ENCODE measurements around the gene PTPRG. TPM values are rescaled to one million over a fixed set of nuclear protein-coding genes. Genes with fewer than 3 reads are reported as not detected.

PTPRG gene
- total and polyA plus RNA-seq, 2 of the 13 experiments (the other 11 are each of a cell fraction or from before 2014, with no cell fraction given), result 8.0 to 25.3 TPM

DNA sequence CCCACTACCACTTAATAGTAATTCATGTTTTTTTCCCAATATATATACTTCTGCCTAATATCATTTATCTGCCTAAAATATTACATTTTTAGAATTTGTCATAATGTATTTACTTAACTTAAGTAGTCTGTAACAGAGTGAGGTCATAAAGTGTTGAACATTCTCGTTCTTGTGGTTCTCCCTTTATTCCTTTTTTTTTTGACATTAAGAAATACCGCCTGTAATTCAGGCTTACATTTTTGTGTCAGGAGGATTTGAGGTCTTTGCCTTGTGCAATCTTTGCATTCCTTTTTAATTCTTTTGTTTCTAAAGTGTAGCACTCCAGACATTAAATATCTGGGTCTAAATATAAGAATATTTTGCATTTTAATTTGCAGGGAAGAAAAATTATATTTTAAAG, 315.4 kb downstream of the PTPRG start:
- no TSS peak for BruUV-seq (replicated peaks)

GRCh38 chr3:61877359-61878138, 316.2 kb downstream of the PTPRG start:
- Histone ChIP-seq H3K27me3 (ENCODE audit: control insufficient read depth in 1 of 2, insufficient read depth in 2 of 2, low read length in 2 of 2) (no peaks in the 10 kb centered on the region), H4K20me1 (ENCODE audit: insufficient read depth, low read length) (no peaks in the 10 kb centered on the region), H3K9me3 (ENCODE audit: low read length) (no peaks in the 10 kb centered on the region), H3K4me2 (ENCODE audit: low read depth, low read length) (no peak overlapping the region), H3K27ac (ENCODE audit: extremely low read length, insufficient read depth, low read length) (no peak overlapping the region), H2AFZ (ENCODE audit: low read length) (no peak overlapping the region), H3K9ac (ENCODE audit: insufficient read depth, low read depth, low read length) (no peak overlapping the region), H3K79me2 (ENCODE audit: insufficient read depth, low read length) (peaks cover 6% of the 10 kb centered on the region), H3K36me3 (replicated peaks in 1 of 2; ENCODE audit: control insufficient read depth in 1 of 2, insufficient read depth in 2 of 2, low read length in 2 of 2) (no peaks in the 10 kb centered on the region), H3K4me1 (ENCODE audit: insufficient read depth, low read length) (peaks cover 13% of the 10 kb centered on the region), H3K4me3 (replicated peaks in 1 of 3; ENCODE audit: insufficient read depth in 1 of 3, low read depth in 2 of 3, low read length in 3 of 3) (no peak overlapping the region)
- no TSS peak for BruUV-seq (replicated peaks)
- intact Hi-C loops (cut with micrococcal nuclease; ENCODE audit: unreplicated experiment), result no loop called here
- in situ Hi-C loops (cut with HindIII; ENCODE audit: extremely low pct_ligation_motif_present, low pct_unique_long_range_greater_than_20kb), result no loop called here
- FAIRE-seq (no peak), DNase-seq (ENCODE audit: low spot score) (peak; percentile 25), ATAC-seq (peak; percentile 85)
- CTCF ChIA-PET (ENCODE audit: low intra/inter-chr PET ratio, low total read pairs), result no interaction called here
- WGBS (ENCODE audit: low lambda C conversion rate), result 68% methylated on average over 6 of the region's 6 CpGs
- POLR2A ChIA-PET, result no interaction called here
- TF ChIP-seq JARID2 (CRISPR knock-in tag; IDR thresholded peaks at IDR 0.05; ENCODE audit: insufficient replicate concordance), result no peak
- no peak for TF ChIP-seq ZNF782 (CRISPR knock-in tag; IDR thresholded peaks at IDR 0.05; ENCODE audit: borderline replicate concordance)
- TF ChIP-seq HINFP (CRISPR knock-in tag; IDR thresholded peaks at IDR 0.05; ENCODE audit: low read depth), result no peak
- 0 out of 2 replicates have a peak, but pooled peaks have one; percentile 26 for TF ChIP-seq SAP130 (CRISPR knock-in tag; IDR thresholded peaks at IDR 0.05; ENCODE audit: low read depth)
- TF ChIP-seq ZNF33A (CRISPR knock-in tag; IDR thresholded peaks at IDR 0.05; ENCODE audit: borderline replicate concordance), result no peak
- TF ChIP-seq KDM5B (CRISPR knock-in tag; IDR thresholded peaks at IDR 0.05; ENCODE audit: borderline replicate concordance), result no peak
- TF ChIP-seq ZNF234 (CRISPR knock-in tag; conservative IDR thresholded peaks at IDR 0.05), result no peak
- TF ChIP-seq TBP (CRISPR knock-in tag; IDR thresholded peaks at IDR 0.05), result no peak
- no peak for TF ChIP-seq E2F1 (CRISPR knock-in tag; IDR thresholded peaks at IDR 0.05)

More for the DNA sequence above, 315.4 kb downstream of the PTPRG start:
- WGBS (ENCODE audit: low lambda C conversion rate), result 72% methylated on average over 2 of the region's 2 CpGs
- intact Hi-C loops (cut with micrococcal nuclease; ENCODE audit: unreplicated experiment) (no loop called here), in situ Hi-C loops (cut with HindIII; ENCODE audit: extremely low pct_ligation_motif_present, low pct_unique_long_range_greater_than_20kb) (no loop called here)
- H3K4me3 ChIP-seq (replicated peaks in 1 of 3; ENCODE audit: insufficient read depth in 1 of 3, low read depth in 2 of 3, low read length in 3 of 3), result no peak overlapping the region
- H3K9me3 ChIP-seq (ENCODE audit: low read length), result no peaks in the 10 kb centered on the region
- POLR2A ChIA-PET, result no interaction called here
- H3K27ac ChIP-seq (ENCODE audit: extremely low read length, insufficient read depth, low read length), result no peak overlapping the region
- no peak overlapping the region for H3K4me2 ChIP-seq (ENCODE audit: low read depth, low read length)
- TF ChIP-seq CENPBD1 (CRISPR knock-in tag; IDR thresholded peaks at IDR 0.05; ENCODE audit: borderline replicate concordance, low read depth) (no peak), CREM (IDR thresholded peaks at IDR 0.05) (no peak), CREM (CRISPR knock-in tag; IDR thresholded peaks at IDR 0.05) (no peak), KLF15 (CRISPR knock-in tag; IDR thresholded peaks at IDR 0.05; ENCODE audit: borderline replicate concordance) (no peak), MTA3 (CRISPR knock-in tag; IDR thresholded peaks at IDR 0.05) (no peak), ZNF260 (CRISPR knock-in tag; IDR thresholded peaks at IDR 0.05; ENCODE audit: borderline replicate concordance, low read depth) (no peak), ZNF274 (CRISPR knock-in tag; IDR thresholded peaks at IDR 0.05) (no peak), CHD2 (IDR thresholded peaks at IDR 0.05; ENCODE audit: low read depth, low read length) (no peak), U2AF1 (optimal IDR thresholded peaks at IDR 0.05; ENCODE audit: low read depth, low read length) (no peak), RFXAP (CRISPR knock-in tag; IDR thresholded peaks at IDR 0.05; ENCODE audit: borderline replicate concordance) (no peak), ZKSCAN1 (IDR thresholded peaks at IDR 0.05; ENCODE audit: low read length) (no peak), HNRNPK (IDR thresholded peaks at IDR 0.05; ENCODE audit: low read depth, low read length, poor library complexity, severe bottlenecking) (no peak), PPARG (CRISPR knock-in tag; conservative IDR thresholded peaks at IDR 0.05) (no peak), TBP (CRISPR knock-in tag; IDR thresholded peaks at IDR 0.05) (no peak)
- H2AFZ ChIP-seq (ENCODE audit: low read length), result no peak overlapping the region
- no peaks in the 10 kb centered on the region for H3K27me3 ChIP-seq (ENCODE audit: control insufficient read depth in 1 of 2, insufficient read depth in 2 of 2, low read length in 2 of 2)
- H3K4me1 ChIP-seq (ENCODE audit: insufficient read depth, low read length), result peaks cover 13% of the 10 kb centered on the region
- FAIRE-seq (no peak), DNase-seq (ENCODE audit: low spot score) (no peak), ATAC-seq (no peak)
- no peak overlapping the region for H3K9ac ChIP-seq (ENCODE audit: insufficient read depth, low read depth, low read length)
- CTCF ChIA-PET (ENCODE audit: low intra/inter-chr PET ratio, low total read pairs), result no interaction called here
- no peaks in the 10 kb centered on the region for H4K20me1 ChIP-seq (ENCODE audit: insufficient read depth, low read length)
- H3K79me2 ChIP-seq (ENCODE audit: insufficient read depth, low read length), result peaks cover 6% of the 10 kb centered on the region
- H3K36me3 ChIP-seq (replicated peaks in 1 of 2; ENCODE audit: control insufficient read depth in 1 of 2, insufficient read depth in 2 of 2, low read length in 2 of 2), result no peaks in the 10 kb centered on the region

All from HepG2 (cell line).